HCT116 (cell line): ENCODE measurements around the gene HSPG2. TPM values are rescaled to one million over a fixed set of nuclear protein-coding genes. Genes with fewer than 3 reads are reported as not detected.

Experiments
- ATAC-seq: fragments of 200-7000 bp; cut with Tn5 transposase; 2 replicates; pipeline ENCODE4 v1.9.1; 2020; ENCODE audit warnings: mild to moderate bottlenecking, moderate library complexity
- BruUV-seq: library from RNA; stranded (reverse); fragments of 400-500 nt; replicated peaks from 2 replicates; lab custom pipeline; 2021; lab: Mats Ljungman, UMichigan
- CTCF ChIA-PET: fragments of 300-600 bp; sonication (Branson Sonifier 250); formaldehyde crosslinking; loops from one replicate; lab custom pipeline; 2021; ENCODE audit warnings: antibody characterized with exemption; lab: Charles Lee
- POLR2A ChIA-PET: fragments of 300-600, 350-600 bp; sonication (Branson Sonifier 250); formaldehyde crosslinking; loops from one replicate; lab custom pipeline; 2021; ENCODE audit warnings: antibody characterized with exemption; lab: Charles Lee
- RAD21 ChIA-PET, 2 experiments: fragments of 300-600 bp; sonication (Branson Sonifier 250); formaldehyde crosslinking; loops; one replicate each; lab custom pipeline; 2023; ENCODE audit warnings: low total read pairs in 2 of 2; ENCODE audit not compliant: uncharacterized antibody in 2 of 2, unreplicated experiment in 2 of 2, low non-redundant PET in 1 of 2; lab: Charles Lee
- DNase-seq: peaks from one replicate; pipeline ENCODE4 v3.0.0-alpha.2; 2010; ENCODE audit warnings: low read depth, low spot score
- H2AFZ ChIP-seq: fragments of 200-600 bp; shearing (Covaris generic), sonication (generic); 2 replicates; pipeline ENCODE4 v1.6.1; 2017; ENCODE audit warnings: low read depth, mixed run types, mixed read lengths, antibody characterized with exemption, low read length; ENCODE audit not compliant: poor library complexity, severe bottlenecking
- H3K27ac ChIP-seq: 2 replicates; pipeline ENCODE4 v1.5.1; 2012; ENCODE audit warnings: low read depth, low read length
- H3K27me3 ChIP-seq: fragments of 200-600 bp; sonication (generic); 2 replicates; pipeline ENCODE4 v1.6.1; 2016; ENCODE audit warnings: mixed run types, low read length, mixed read lengths; ENCODE audit not compliant: insufficient read depth
- H3K36me3 ChIP-seq, 2 experiments: fragments of 200-500 bp in 1 of 2; fragments of 200-600 bp in 1 of 2; sonication (Bioruptor generic) in 1 of 2; sonication (generic) in 1 of 2; 2 replicates each; pipeline versions ENCODE4 v1.5.1 to v1.6.1; 2014 to 2016; ENCODE audit warnings: low read length in 2 of 2, inconsistent platforms in 1 of 2, mixed read lengths in 1 of 2, mixed run types in 1 of 2; ENCODE audit not compliant: insufficient read depth in 2 of 2, control insufficient read depth in 1 of 2
- H3K4me1 ChIP-seq, 2 experiments: fragments of 200-600 bp in 1 of 2; sonication (generic) in 1 of 2; 2 replicates each; pipeline versions ENCODE4 v1.5.1 to v1.6.1; 2012 to 2017; ENCODE audit warnings: low read length in 2 of 2, inconsistent platforms in 1 of 2, mild to moderate bottlenecking in 1 of 2, mixed read lengths in 1 of 2, mixed run types in 1 of 2, moderate library complexity in 1 of 2; ENCODE audit not compliant: insufficient read depth in 2 of 2, control insufficient read depth in 1 of 2
- H3K4me2 ChIP-seq: fragments of 200-600 bp; sonication (generic); 2 replicates; pipeline ENCODE4 v1.6.1; 2017; ENCODE audit warnings: mixed run types, low read length, mixed read lengths
- H3K4me3 ChIP-seq, 2 experiments: fragments of 200-600 bp in 1 of 2; sonication (generic) in 1 of 2; replicated peaks in 1 of 2; 2 replicates each; pipeline ENCODE4 v1.5.1; 2011 to 2016; ENCODE audit warnings: low read length in 2 of 2, control low read depth in 1 of 2, low read depth in 1 of 2, mild to moderate bottlenecking in 1 of 2, mixed read lengths in 1 of 2, mixed run types in 1 of 2
- H3K79me2 ChIP-seq: fragments of 200-600 bp; sonication (generic); 2 replicates; pipeline ENCODE4 v1.6.1; 2017; ENCODE audit warnings: mild to moderate bottlenecking, mixed run types, low read length, moderate library complexity, mixed read lengths; ENCODE audit not compliant: insufficient read depth
- H3K9ac ChIP-seq: fragments of 200-600 bp; sonication (generic); 2 replicates; pipeline ENCODE4 v1.6.1; 2016; ENCODE audit warnings: low read length, mixed read lengths
- H3K9me2 ChIP-seq: fragments of 200-600 bp; sonication (generic), shearing (Covaris generic); 2 replicates; pipeline ENCODE4 v1.6.1; 2017; ENCODE audit warnings: mixed run types, mild to moderate bottlenecking, moderate library complexity; ENCODE audit not compliant: insufficient read depth
- H3K9me3 ChIP-seq, 2 experiments: fragments of 200-500 bp in 1 of 2; fragments of 200-600 bp in 1 of 2; sonication (Bioruptor generic) in 1 of 2; sonication (generic) in 1 of 2; 2 replicates each; pipeline ENCODE4 v1.6.1; 2014 to 2017; ENCODE audit warnings: low read length in 2 of 2, mixed read lengths in 2 of 2, inconsistent platforms in 1 of 2, low read depth in 1 of 2, mild to moderate bottlenecking in 1 of 2, mixed run types in 1 of 2, moderate library complexity in 1 of 2; ENCODE audit not compliant: control insufficient read depth in 1 of 2, insufficient read depth in 1 of 2
- H4K20me1 ChIP-seq: fragments of 200-600 bp; sonication (generic), shearing (Covaris generic); 2 replicates; pipeline ENCODE4 v1.6.1; 2017; ENCODE audit warnings: mixed run types, mild to moderate bottlenecking, moderate library complexity; ENCODE audit not compliant: insufficient read depth
- CBX3 ChIP-seq: IDR thresholded peaks from 2 replicates; pipeline ENCODE4 v1.6.1; 2012; ENCODE audit warnings: low read depth
- CEBPB ChIP-seq: IDR thresholded peaks from 2 replicates; pipeline ENCODE4 v1.6.1; 2012; ENCODE audit warnings: low read depth
- EZH2 ChIP-seq: fragments of 200-600 bp; sonication (generic); IDR thresholded peaks from 2 replicates; pipeline ENCODE4 v1.6.1; 2017; ENCODE audit warnings: antibody characterized with exemption, mixed run types
- JUND ChIP-seq: IDR thresholded peaks from 2 replicates; pipeline ENCODE4 v1.6.1; 2012
- SIN3A ChIP-seq: IDR thresholded peaks from 2 replicates; pipeline ENCODE4 v1.6.1; 2012; ENCODE audit warnings: low read depth
- intact Hi-C: fragments of 100-400 bp; cut with micrococcal nuclease; formaldehyde crosslinking; loops from 2 replicates; pipeline ENCODE4 v1.10.0; 2022
- total RNA-seq: library from RNA; stranded (reverse); gene quantifications from one replicate; pipeline ENCODE4 v1.2.1, GENCODE V29; 2021; ENCODE audit not compliant: unreplicated experiment
- TF ChIP-seq, protein P1 (sequence below): IDR thresholded peaks from 2 replicates; pipeline ENCODE4 v1.6.1; 2012
- TF ChIP-seq, protein P2 (sequence below), 3 experiments: fragments of 200-600 bp in 1 of 3; sonication (generic) in 1 of 3; IDR thresholded peaks in 2 of 3; conservative IDR thresholded peaks in 1 of 3; 2 replicates each; pipeline ENCODE4 v1.5.1; 2012 to 2017; ENCODE audit warnings: low read depth in 2 of 3, low read length in 2 of 3, antibody characterized with exemption in 1 of 3, borderline replicate concordance in 1 of 3, control low read depth in 1 of 3, mild to moderate bottlenecking in 1 of 3, mixed read lengths in 1 of 3, mixed run types in 1 of 3, moderate library complexity in 1 of 3; ENCODE audit not compliant: insufficient read depth in 1 of 3

HSPG2 gene
- total RNA-seq, 1 experiment from 2014 or later, result 55.7 TPM

DNA sequence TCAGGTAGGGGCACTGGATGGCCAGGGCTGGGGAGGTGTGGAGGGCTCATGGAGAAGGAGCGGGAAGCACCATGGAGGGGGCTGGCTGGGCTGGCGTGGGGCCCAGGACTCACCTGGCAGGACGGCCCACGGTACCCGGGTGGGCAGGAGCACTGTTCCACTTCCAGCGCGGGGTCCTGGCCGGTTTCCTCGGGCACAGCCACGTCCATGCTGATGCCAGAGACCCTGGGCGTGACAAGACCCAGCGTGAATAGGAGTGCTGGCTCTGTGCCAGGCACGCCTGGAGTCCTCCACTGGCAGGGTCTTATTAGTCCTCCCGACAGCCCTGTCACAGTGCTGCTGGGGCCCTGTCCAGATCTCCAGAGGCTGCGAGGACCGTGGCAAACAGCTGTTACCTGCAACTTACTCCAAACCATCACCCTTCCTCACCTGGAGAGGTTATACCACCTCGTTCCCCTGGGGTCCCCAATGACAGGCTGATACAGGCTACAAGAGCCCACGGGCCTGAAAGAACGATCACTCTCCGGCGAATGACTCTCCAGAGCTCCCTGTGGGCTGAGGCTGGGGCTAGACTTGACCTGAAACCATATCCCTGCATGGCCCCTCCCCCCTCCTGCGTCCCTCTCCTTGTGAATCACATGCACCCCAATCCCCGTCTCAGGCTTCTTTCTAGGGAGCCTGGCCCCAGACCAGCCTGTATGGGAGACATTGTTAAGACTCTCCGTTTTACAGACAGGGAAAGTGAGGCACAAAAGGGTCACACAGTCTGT lies 62.1 kb downstream of the HSPG2 start:
- Histone ChIP-seq H2AFZ (no peak overlapping the region), H3K9ac (no peak overlapping the region), H3K27me3 (no peaks in the 10 kb centered on the region), H3K9me3 (no peaks in the 10 kb centered on the region), H3K4me2 (no peak overlapping the region), H3K27ac (no peak overlapping the region), H3K4me3 (no peak overlapping the region), H3K79me2 (no peaks in the 10 kb centered on the region), H3K9me2 (no peaks in the 10 kb centered on the region), H3K36me3 (peaks cover 0 to 2% of the 10 kb centered on the region in 2 experiments; a peak in 1 of 4 replicates), H4K20me1 (no peaks in the 10 kb centered on the region), H3K4me1 (peaks cover 15 to 22% of the 10 kb centered on the region in 2 experiments)
- ChIA-PET POLR2A (no interaction called here), CTCF (no interaction called here), RAD21 (no interaction called here)
- DNase-seq (no peak), ATAC-seq (no peak)
- intact Hi-C loops, result loop anchor here (5.0 kb wide), 1 partner anchor 87 kb away; no protein-coding TSS in a partner anchor
- TF ChIP-seq, protein P1, sequence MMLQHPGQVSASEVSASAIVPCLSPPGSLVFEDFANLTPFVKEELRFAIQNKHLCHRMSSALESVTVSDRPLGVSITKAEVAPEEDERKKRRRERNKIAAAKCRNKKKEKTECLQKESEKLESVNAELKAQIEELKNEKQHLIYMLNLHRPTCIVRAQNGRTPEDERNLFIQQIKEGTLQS, result no peak
- TF ChIP-seq JUND (no peak), CBX3 (no peak), EZH2 (no peak), SIN3A (no peak)
- BruUV-seq, result no TSS peak

DNA sequence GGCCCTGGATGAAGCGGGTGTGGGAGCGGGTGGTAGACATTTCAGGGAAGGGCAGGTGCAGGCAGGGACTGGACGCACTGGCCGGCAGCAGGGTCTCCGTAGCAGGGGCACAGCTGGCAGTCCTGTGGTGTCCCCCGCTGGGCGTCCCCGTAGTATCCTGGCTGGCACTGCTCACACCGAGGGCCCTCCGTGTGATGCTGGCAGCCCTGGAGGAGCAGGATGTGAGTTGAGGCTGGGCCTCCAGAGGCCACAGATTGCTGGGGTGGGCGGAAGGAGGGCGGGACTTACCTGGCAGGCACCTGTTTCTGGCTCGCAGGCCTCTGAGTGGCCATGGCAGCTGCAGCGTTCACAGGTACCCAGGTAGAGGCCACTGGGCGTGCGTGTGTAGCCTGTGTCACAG lies 62.8 kb downstream of the HSPG2 start:
- Histone ChIP-seq H3K27me3 (no peaks in the 10 kb centered on the region), H3K4me3 (no peak overlapping the region), H3K9ac (no peak overlapping the region), H3K27ac (no peak overlapping the region), H2AFZ (no peak overlapping the region), H3K9me2 (no peaks in the 10 kb centered on the region), H3K9me3 (no peaks in the 10 kb centered on the region), H3K4me1 (peaks cover 20 to 28% of the 10 kb centered on the region in 2 experiments), H3K4me2 (no peak overlapping the region), H4K20me1 (no peaks in the 10 kb centered on the region), H3K36me3 (peaks cover 0 to 2% of the 10 kb centered on the region in 2 experiments; a peak in 1 of 4 replicates), H3K79me2 (no peaks in the 10 kb centered on the region)
- DNase-seq, result no peak
- ChIA-PET RAD21 (no interaction called here), CTCF (no interaction called here), POLR2A (no interaction called here)
- intact Hi-C loops, result loop anchor here (5.0 kb wide), 1 partner anchor 88 kb away; no protein-coding TSS in a partner anchor
- TF ChIP-seq CEBPB, result no peak
- TF ChIP-seq, protein P2, sequence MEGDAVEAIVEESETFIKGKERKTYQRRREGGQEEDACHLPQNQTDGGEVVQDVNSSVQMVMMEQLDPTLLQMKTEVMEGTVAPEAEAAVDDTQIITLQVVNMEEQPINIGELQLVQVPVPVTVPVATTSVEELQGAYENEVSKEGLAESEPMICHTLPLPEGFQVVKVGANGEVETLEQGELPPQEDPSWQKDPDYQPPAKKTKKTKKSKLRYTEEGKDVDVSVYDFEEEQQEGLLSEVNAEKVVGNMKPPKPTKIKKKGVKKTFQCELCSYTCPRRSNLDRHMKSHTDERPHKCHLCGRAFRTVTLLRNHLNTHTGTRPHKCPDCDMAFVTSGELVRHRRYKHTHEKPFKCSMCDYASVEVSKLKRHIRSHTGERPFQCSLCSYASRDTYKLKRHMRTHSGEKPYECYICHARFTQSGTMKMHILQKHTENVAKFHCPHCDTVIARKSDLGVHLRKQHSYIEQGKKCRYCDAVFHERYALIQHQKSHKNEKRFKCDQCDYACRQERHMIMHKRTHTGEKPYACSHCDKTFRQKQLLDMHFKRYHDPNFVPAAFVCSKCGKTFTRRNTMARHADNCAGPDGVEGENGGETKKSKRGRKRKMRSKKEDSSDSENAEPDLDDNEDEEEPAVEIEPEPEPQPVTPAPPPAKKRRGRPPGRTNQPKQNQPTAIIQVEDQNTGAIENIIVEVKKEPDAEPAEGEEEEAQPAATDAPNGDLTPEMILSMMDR (IDR thresholded peaks at IDR 0.05 in 2 of 3, conservative IDR thresholded peaks at IDR 0.05 in 1 of 3; ENCODE audit: borderline replicate concordance in 1 of 3, insufficient read depth in 1 of 3, low read depth in 2 of 3, low read length in 2 of 3), result no peak
- no TSS peak for BruUV-seq
- no peak for ATAC-seq
